Measurements from ENCODE around the gene NDUFA13.

NDUFA13 gene

GRCh38 chr19:19520989-19521388, 5.0 kb downstream of the NDUFA13 start:
- no peak for DNase-seq (ENCODE audit: extremely low spot score)
- ChIA-PET CTCF (no interaction called here), POLR2A (no interaction called here)
- TF ChIP-seq CTCF (IDR thresholded peaks at IDR 0.05; ENCODE audit: control extremely low read depth, extremely low read depth, low read depth, missing control alignments), result no peak

GRCh38 chr19:19523177-19523576, 7.2 kb downstream of the NDUFA13 start:
- no peak for DNase-seq (ENCODE audit: extremely low spot score)
- CTCF ChIA-PET, result no interaction called here
- POLR2A ChIA-PET, result no interaction called here
- TF ChIP-seq CTCF (IDR thresholded peaks at IDR 0.05; ENCODE audit: control extremely low read depth, extremely low read depth, low read depth, missing control alignments), result no peak

- ChIA-PET CTCF (interaction anchor here (1.5 to 2.2 kb wide), 2 partner anchors 8 to 30 kb away, joined by 4 to 6 read pairs; partner anchors contain the start of genes NDUFA13 and TSSK6), POLR2A (no interaction called here)
- DNase-seq (ENCODE audit: extremely low spot score), result no peak
- peak; percentile 5 for TF ChIP-seq CTCF (IDR thresholded peaks at IDR 0.05; ENCODE audit: control extremely low read depth, extremely low read depth, low read depth, missing control alignments)
These were observed 8.0 kb downstream of the NDUFA13 start for GRCh38 chr19:19524053-19524452.

GRCh38 chr19:19525611-19526380, 9.8 kb downstream of the NDUFA13 start:
- ChIA-PET POLR2A (interaction anchor here (0.6 kb wide), 1 partner anchor 69 kb away, joined by 3 read pairs; no protein-coding TSS in a partner anchor), CTCF (interaction anchor here (0.7 to 2.2 kb wide), 4 partner anchors 10 to 118 kb away, joined by 3 to 6 read pairs (median 4); partner anchors contain the start of genes GMIP, NDUFA13 and TSSK6)
- DNase-seq (ENCODE audit: extremely low spot score), result no peak
- no peak for TF ChIP-seq CTCF (IDR thresholded peaks at IDR 0.05; ENCODE audit: control extremely low read depth, extremely low read depth, low read depth, missing control alignments)

GRCh38 chr19:19526581-19527370, 10.8 kb downstream of the NDUFA13 start:
- ChIA-PET POLR2A (no interaction called here), CTCF (interaction anchor here (14.9 kb wide), 1 partner anchor 24 kb away, joined by 251 read pairs; no protein-coding TSS in a partner anchor)
- DNase-seq (ENCODE audit: extremely low spot score), result peak; percentile 60
- TF ChIP-seq CTCF (IDR thresholded peaks at IDR 0.05; ENCODE audit: control extremely low read depth, extremely low read depth, low read depth, missing control alignments), result no peak

GRCh38 chr19:19527371-19527656, 11.3 kb downstream of the NDUFA13 start:
- no peak for DNase-seq (ENCODE audit: extremely low spot score)
- no peak for TF ChIP-seq CTCF (IDR thresholded peaks at IDR 0.05; ENCODE audit: control extremely low read depth, extremely low read depth, low read depth, missing control alignments)
- POLR2A ChIA-PET, result no interaction called here
- CTCF ChIA-PET, result interaction anchor here (14.9 kb wide), 1 partner anchor 23 kb away, joined by 251 read pairs; no protein-coding TSS in a partner anchor
